HCT116 (cell line): ENCODE results near the gene KLHL22. TPM values are rescaled to one million over a fixed set of nuclear protein-coding genes. Genes with fewer than 3 reads are reported as not detected.

ENCODE experiments used
- ATAC-seq: fragments of 200-7000 bp; cut with Tn5 transposase; 2 replicates; pipeline ENCODE4 v1.9.1; 2020; ENCODE audit warnings: mild to moderate bottlenecking, moderate library complexity
- BruUV-seq: library from RNA; stranded (reverse); fragments of 400-500 nt; replicated peaks from 2 replicates; lab custom pipeline; 2021; lab: Mats Ljungman, UMichigan
- CTCF ChIA-PET: fragments of 300-600 bp; sonication (Branson Sonifier 250); formaldehyde crosslinking; loops from one replicate; lab custom pipeline; 2021; ENCODE audit warnings: antibody characterized with exemption; lab: Charles Lee
- POLR2A ChIA-PET: fragments of 300-600, 350-600 bp; sonication (Branson Sonifier 250); formaldehyde crosslinking; loops from one replicate; lab custom pipeline; 2021; ENCODE audit warnings: antibody characterized with exemption; lab: Charles Lee
- RAD21 ChIA-PET, 2 experiments: fragments of 300-600 bp; sonication (Branson Sonifier 250); formaldehyde crosslinking; loops; one replicate each; lab custom pipeline; 2023; ENCODE audit warnings: low total read pairs in 2 of 2; ENCODE audit not compliant: uncharacterized antibody in 2 of 2, unreplicated experiment in 2 of 2, low non-redundant PET in 1 of 2; lab: Charles Lee
- DNase-seq: peaks from one replicate; pipeline ENCODE4 v3.0.0-alpha.2; 2010; ENCODE audit warnings: low read depth, low spot score
- H2AFZ ChIP-seq: fragments of 200-600 bp; shearing (Covaris generic), sonication (generic); 2 replicates; pipeline ENCODE4 v1.6.1; 2017; ENCODE audit warnings: low read depth, mixed run types, mixed read lengths, antibody characterized with exemption, low read length; ENCODE audit not compliant: poor library complexity, severe bottlenecking
- H3K27ac ChIP-seq: 2 replicates; pipeline ENCODE4 v1.5.1; 2012; ENCODE audit warnings: low read depth, low read length
- H3K27me3 ChIP-seq: fragments of 200-600 bp; sonication (generic); 2 replicates; pipeline ENCODE4 v1.6.1; 2016; ENCODE audit warnings: mixed run types, low read length, mixed read lengths; ENCODE audit not compliant: insufficient read depth
- H3K36me3 ChIP-seq, 2 experiments: fragments of 200-500 bp in 1 of 2; fragments of 200-600 bp in 1 of 2; sonication (Bioruptor generic) in 1 of 2; sonication (generic) in 1 of 2; 2 replicates each; pipeline versions ENCODE4 v1.5.1 to v1.6.1; 2014 to 2016; ENCODE audit warnings: low read length in 2 of 2, inconsistent platforms in 1 of 2, mixed read lengths in 1 of 2, mixed run types in 1 of 2; ENCODE audit not compliant: insufficient read depth in 2 of 2, control insufficient read depth in 1 of 2
- H3K4me1 ChIP-seq, 2 experiments: fragments of 200-600 bp in 1 of 2; sonication (generic) in 1 of 2; 2 replicates each; pipeline versions ENCODE4 v1.5.1 to v1.6.1; 2012 to 2017; ENCODE audit warnings: low read length in 2 of 2, inconsistent platforms in 1 of 2, mild to moderate bottlenecking in 1 of 2, mixed read lengths in 1 of 2, mixed run types in 1 of 2, moderate library complexity in 1 of 2; ENCODE audit not compliant: insufficient read depth in 2 of 2, control insufficient read depth in 1 of 2
- H3K4me2 ChIP-seq: fragments of 200-600 bp; sonication (generic); 2 replicates; pipeline ENCODE4 v1.6.1; 2017; ENCODE audit warnings: mixed run types, low read length, mixed read lengths
- H3K4me3 ChIP-seq, 2 experiments: fragments of 200-600 bp in 1 of 2; sonication (generic) in 1 of 2; replicated peaks in 1 of 2; 2 replicates each; pipeline ENCODE4 v1.5.1; 2011 to 2016; ENCODE audit warnings: low read length in 2 of 2, control low read depth in 1 of 2, low read depth in 1 of 2, mild to moderate bottlenecking in 1 of 2, mixed read lengths in 1 of 2, mixed run types in 1 of 2
- H3K79me2 ChIP-seq: fragments of 200-600 bp; sonication (generic); 2 replicates; pipeline ENCODE4 v1.6.1; 2017; ENCODE audit warnings: mild to moderate bottlenecking, mixed run types, low read length, moderate library complexity, mixed read lengths; ENCODE audit not compliant: insufficient read depth
- H3K9ac ChIP-seq: fragments of 200-600 bp; sonication (generic); 2 replicates; pipeline ENCODE4 v1.6.1; 2016; ENCODE audit warnings: low read length, mixed read lengths
- H3K9me2 ChIP-seq: fragments of 200-600 bp; sonication (generic), shearing (Covaris generic); 2 replicates; pipeline ENCODE4 v1.6.1; 2017; ENCODE audit warnings: mixed run types, mild to moderate bottlenecking, moderate library complexity; ENCODE audit not compliant: insufficient read depth
- H3K9me3 ChIP-seq, 2 experiments: fragments of 200-500 bp in 1 of 2; fragments of 200-600 bp in 1 of 2; sonication (Bioruptor generic) in 1 of 2; sonication (generic) in 1 of 2; 2 replicates each; pipeline ENCODE4 v1.6.1; 2014 to 2017; ENCODE audit warnings: low read length in 2 of 2, mixed read lengths in 2 of 2, inconsistent platforms in 1 of 2, low read depth in 1 of 2, mild to moderate bottlenecking in 1 of 2, mixed run types in 1 of 2, moderate library complexity in 1 of 2; ENCODE audit not compliant: control insufficient read depth in 1 of 2, insufficient read depth in 1 of 2
- H4K20me1 ChIP-seq: fragments of 200-600 bp; sonication (generic), shearing (Covaris generic); 2 replicates; pipeline ENCODE4 v1.6.1; 2017; ENCODE audit warnings: mixed run types, mild to moderate bottlenecking, moderate library complexity; ENCODE audit not compliant: insufficient read depth
- CBX3 ChIP-seq: IDR thresholded peaks from 2 replicates; pipeline ENCODE4 v1.6.1; 2012; ENCODE audit warnings: low read depth
- CEBPB ChIP-seq: IDR thresholded peaks from 2 replicates; pipeline ENCODE4 v1.6.1; 2012; ENCODE audit warnings: low read depth
- EGR1 ChIP-seq: IDR thresholded peaks from 2 replicates; pipeline ENCODE4 v1.6.1; 2012; ENCODE audit warnings: low read depth
- ELF1 ChIP-seq: IDR thresholded peaks from 2 replicates; pipeline ENCODE4 v1.6.1; 2012; ENCODE audit warnings: low read depth, borderline replicate concordance
- EZH2 ChIP-seq: fragments of 200-600 bp; sonication (generic); IDR thresholded peaks from 2 replicates; pipeline ENCODE4 v1.6.1; 2017; ENCODE audit warnings: antibody characterized with exemption, mixed run types
- EZH2phosphoT487 ChIP-seq: fragments of 200-600 bp; IDR thresholded peaks from 2 replicates; pipeline ENCODE4 v1.6.1; 2018; ENCODE audit warnings: antibody characterized with exemption, borderline replicate concordance
- POLR2A ChIP-seq: IDR thresholded peaks from 2 replicates; pipeline ENCODE4 v1.7.0; 2011; ENCODE audit warnings: borderline replicate concordance; ENCODE audit not compliant: insufficient read depth, insufficient read length; ENCODE audit errors: extremely low read depth
- RAD21 ChIP-seq: IDR thresholded peaks from 2 replicates; pipeline ENCODE4 v1.6.1; 2012; ENCODE audit warnings: low read depth, mild to moderate bottlenecking
- SIN3A ChIP-seq: IDR thresholded peaks from 2 replicates; pipeline ENCODE4 v1.6.1; 2012; ENCODE audit warnings: low read depth
- SP1 ChIP-seq: IDR thresholded peaks from 2 replicates; pipeline ENCODE4 v1.6.1; 2012; ENCODE audit warnings: low read depth
- SRF ChIP-seq: IDR thresholded peaks from 2 replicates; pipeline ENCODE4 v1.6.1; 2012; ENCODE audit warnings: low read depth
- TCF7L2 ChIP-seq: IDR thresholded peaks from 2 replicates; pipeline ENCODE4 v1.7.0; 2011; ENCODE audit warnings: borderline replicate concordance, inconsistent platforms; ENCODE audit not compliant: insufficient read depth, insufficient read length; ENCODE audit errors: extremely low read depth
- ZFX ChIP-seq: fragments of 450-650 bp; IDR thresholded peaks from 2 replicates; pipeline ENCODE4 v1.6.1; 2017
- intact Hi-C: fragments of 100-400 bp; cut with micrococcal nuclease; formaldehyde crosslinking; loops from 2 replicates; pipeline ENCODE4 v1.10.0; 2022
- total RNA-seq: library from RNA; stranded (reverse); gene quantifications from one replicate; pipeline ENCODE4 v1.2.1, GENCODE V29; 2021; ENCODE audit not compliant: unreplicated experiment
- TF ChIP-seq, protein P1 (sequence below): IDR thresholded peaks from 2 replicates; pipeline ENCODE4 v1.6.1; 2011; ENCODE audit warnings: mild to moderate bottlenecking, low read length, moderate library complexity; ENCODE audit not compliant: insufficient replicate concordance; ENCODE audit errors: extremely low read depth
- TF ChIP-seq, protein P2 (sequence below): IDR thresholded peaks from 2 replicates; pipeline ENCODE4 v1.6.1; 2012
- TF ChIP-seq, protein P3 (sequence below): IDR thresholded peaks from 2 replicates; pipeline ENCODE4 v1.6.1; 2012; ENCODE audit warnings: low read depth
- TF ChIP-seq, protein P4 (sequence below), 3 experiments: fragments of 200-600 bp in 1 of 3; sonication (generic) in 1 of 3; IDR thresholded peaks in 2 of 3; conservative IDR thresholded peaks in 1 of 3; 2 replicates each; pipeline ENCODE4 v1.5.1; 2012 to 2017; ENCODE audit warnings: low read depth in 2 of 3, low read length in 2 of 3, antibody characterized with exemption in 1 of 3, borderline replicate concordance in 1 of 3, control low read depth in 1 of 3, mild to moderate bottlenecking in 1 of 3, mixed read lengths in 1 of 3, mixed run types in 1 of 3, moderate library complexity in 1 of 3; ENCODE audit not compliant: insufficient read depth in 1 of 3
- TF ChIP-seq, protein P5 (sequence below): IDR thresholded peaks from 2 replicates; pipeline ENCODE4 v1.6.1; 2012

KLHL22 gene
- total RNA-seq, 1 experiment from 2014 or later = 16.4 TPM

DNA sequence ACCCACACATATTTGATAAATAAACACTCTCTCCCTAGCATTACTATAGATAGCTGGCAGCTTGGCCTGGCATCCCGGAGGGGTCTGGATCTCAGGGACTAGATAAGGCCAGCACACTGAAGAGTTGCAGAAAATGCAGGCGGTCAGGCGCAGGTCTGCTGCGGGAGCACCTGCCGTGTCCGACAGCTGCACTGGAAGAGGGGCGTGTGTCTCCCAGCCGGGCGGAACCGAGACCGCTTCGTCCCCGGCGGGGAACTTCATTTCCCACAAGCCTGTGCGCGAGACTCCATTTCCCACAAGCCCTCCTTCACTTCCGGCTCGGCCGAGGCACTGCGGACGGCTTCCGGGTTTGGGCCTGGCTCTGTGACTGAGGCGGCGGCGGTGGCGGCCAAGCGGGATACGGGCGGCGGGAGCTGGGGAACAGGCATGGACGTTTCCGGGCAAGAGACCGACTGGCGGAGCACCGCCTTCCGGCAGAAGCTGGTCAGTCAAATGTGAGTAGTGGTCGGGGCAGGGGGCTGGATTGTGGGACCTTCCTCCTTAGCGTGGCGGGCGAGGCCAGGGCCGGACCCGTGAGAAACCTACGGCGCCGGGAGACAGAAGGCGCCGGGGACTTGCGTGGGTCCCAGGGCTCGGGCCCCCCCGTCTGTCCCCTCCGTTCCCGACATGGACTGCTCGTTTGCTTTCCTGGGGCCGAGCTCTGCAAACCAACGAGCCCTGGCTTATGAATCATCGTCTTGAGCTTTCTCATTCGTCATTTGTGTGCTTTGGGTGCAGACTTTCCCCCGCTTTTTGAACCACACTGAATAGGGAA lies 11.9 kb upstream of the KLHL22 start, which contains the start of gene MED15:
Gene MED15, plus strand, starts transcription at position 358 of the 814 bp plus-strand sequence. Its CDS starts 69 bp downstream, at position 427.
- Histone ChIP-seq H3K9me3 (no peaks in the 10 kb centered on the region), H3K9ac (peak within 1 kb of the TSS; percentile 79), H3K9me2 (no peaks in the 10 kb centered on the region), H3K4me3 (peak within 1 kb of the TSS; percentile 86 to 94), H3K27ac (peak within 1 kb of the TSS; percentile 87), H2AFZ (peak within 1 kb of the TSS; percentile 40), H3K79me2 (peaks cover 51% of the 10 kb centered on the region), H4K20me1 (no peaks in the 10 kb centered on the region), H3K4me1 (peaks cover 34 to 55% of the 10 kb centered on the region in 2 experiments), H3K4me2 (peak within 1 kb of the TSS; percentile 90), H3K27me3 (no peaks in the 10 kb centered on the region), H3K36me3 (no peaks in the 10 kb centered on the region)
- RAD21 ChIA-PET = interaction anchor here in 1 of 2 experiments (1.0 kb wide), 1 partner anchor 24 kb away, joined by 3 read pairs; no protein-coding TSS in a partner anchor
- POLR2A ChIA-PET = interaction anchor here (1.3 kb wide), 1 partner anchor 23 kb away, joined by 4 read pairs; no protein-coding TSS in a partner anchor
- CTCF ChIA-PET = interaction anchor here (0.7 to 1.1 kb wide), 2 partner anchors 57 to 61 kb away, joined by 3 to 4 read pairs; no protein-coding TSS in a partner anchor
- intact Hi-C loops = no loop called here
- DNase-seq (peak; percentile 69), ATAC-seq (peak; percentile 81)
- TSS peak; percentile 79 for BruUV-seq
- TF ChIP-seq SP1 (no peak), CEBPB (no peak), ZFX (peak; percentile 99), ELF1 (peak; percentile 96), SRF (no peak; the same call in 1 of the 2 replicates), SIN3A (peak; percentile 75), POLR2A (peak; percentile 33), CBX3 (peak; percentile 59; the same call in 1 of the 2 replicates), RAD21 (no peak), EZH2phosphoT487 (no peak), EZH2 (no peak), EGR1 (no peak), TCF7L2 (no peak)
- TF ChIP-seq, protein P1, sequence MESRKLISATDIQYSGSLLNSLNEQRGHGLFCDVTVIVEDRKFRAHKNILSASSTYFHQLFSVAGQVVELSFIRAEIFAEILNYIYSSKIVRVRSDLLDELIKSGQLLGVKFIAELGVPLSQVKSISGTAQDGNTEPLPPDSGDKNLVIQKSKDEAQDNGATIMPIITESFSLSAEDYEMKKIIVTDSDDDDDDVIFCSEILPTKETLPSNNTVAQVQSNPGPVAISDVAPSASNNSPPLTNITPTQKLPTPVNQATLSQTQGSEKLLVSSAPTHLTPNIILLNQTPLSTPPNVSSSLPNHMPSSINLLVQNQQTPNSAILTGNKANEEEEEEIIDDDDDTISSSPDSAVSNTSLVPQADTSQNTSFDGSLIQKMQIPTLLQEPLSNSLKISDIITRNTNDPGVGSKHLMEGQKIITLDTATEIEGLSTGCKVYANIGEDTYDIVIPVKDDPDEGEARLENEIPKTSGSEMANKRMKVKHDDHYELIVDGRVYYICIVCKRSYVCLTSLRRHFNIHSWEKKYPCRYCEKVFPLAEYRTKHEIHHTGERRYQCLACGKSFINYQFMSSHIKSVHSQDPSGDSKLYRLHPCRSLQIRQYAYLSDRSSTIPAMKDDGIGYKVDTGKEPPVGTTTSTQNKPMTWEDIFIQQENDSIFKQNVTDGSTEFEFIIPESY = no peak
- TF ChIP-seq, protein P2, sequence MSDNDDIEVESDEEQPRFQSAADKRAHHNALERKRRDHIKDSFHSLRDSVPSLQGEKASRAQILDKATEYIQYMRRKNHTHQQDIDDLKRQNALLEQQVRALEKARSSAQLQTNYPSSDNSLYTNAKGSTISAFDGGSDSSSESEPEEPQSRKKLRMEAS = peak; percentile 59; the same call in 1 of the 2 replicates
- TF ChIP-seq, protein P3, sequence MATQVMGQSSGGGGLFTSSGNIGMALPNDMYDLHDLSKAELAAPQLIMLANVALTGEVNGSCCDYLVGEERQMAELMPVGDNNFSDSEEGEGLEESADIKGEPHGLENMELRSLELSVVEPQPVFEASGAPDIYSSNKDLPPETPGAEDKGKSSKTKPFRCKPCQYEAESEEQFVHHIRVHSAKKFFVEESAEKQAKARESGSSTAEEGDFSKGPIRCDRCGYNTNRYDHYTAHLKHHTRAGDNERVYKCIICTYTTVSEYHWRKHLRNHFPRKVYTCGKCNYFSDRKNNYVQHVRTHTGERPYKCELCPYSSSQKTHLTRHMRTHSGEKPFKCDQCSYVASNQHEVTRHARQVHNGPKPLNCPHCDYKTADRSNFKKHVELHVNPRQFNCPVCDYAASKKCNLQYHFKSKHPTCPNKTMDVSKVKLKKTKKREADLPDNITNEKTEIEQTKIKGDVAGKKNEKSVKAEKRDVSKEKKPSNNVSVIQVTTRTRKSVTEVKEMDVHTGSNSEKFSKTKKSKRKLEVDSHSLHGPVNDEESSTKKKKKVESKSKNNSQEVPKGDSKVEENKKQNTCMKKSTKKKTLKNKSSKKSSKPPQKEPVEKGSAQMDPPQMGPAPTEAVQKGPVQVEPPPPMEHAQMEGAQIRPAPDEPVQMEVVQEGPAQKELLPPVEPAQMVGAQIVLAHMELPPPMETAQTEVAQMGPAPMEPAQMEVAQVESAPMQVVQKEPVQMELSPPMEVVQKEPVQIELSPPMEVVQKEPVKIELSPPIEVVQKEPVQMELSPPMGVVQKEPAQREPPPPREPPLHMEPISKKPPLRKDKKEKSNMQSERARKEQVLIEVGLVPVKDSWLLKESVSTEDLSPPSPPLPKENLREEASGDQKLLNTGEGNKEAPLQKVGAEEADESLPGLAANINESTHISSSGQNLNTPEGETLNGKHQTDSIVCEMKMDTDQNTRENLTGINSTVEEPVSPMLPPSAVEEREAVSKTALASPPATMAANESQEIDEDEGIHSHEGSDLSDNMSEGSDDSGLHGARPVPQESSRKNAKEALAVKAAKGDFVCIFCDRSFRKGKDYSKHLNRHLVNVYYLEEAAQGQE = no peak
- TF ChIP-seq, protein P4, sequence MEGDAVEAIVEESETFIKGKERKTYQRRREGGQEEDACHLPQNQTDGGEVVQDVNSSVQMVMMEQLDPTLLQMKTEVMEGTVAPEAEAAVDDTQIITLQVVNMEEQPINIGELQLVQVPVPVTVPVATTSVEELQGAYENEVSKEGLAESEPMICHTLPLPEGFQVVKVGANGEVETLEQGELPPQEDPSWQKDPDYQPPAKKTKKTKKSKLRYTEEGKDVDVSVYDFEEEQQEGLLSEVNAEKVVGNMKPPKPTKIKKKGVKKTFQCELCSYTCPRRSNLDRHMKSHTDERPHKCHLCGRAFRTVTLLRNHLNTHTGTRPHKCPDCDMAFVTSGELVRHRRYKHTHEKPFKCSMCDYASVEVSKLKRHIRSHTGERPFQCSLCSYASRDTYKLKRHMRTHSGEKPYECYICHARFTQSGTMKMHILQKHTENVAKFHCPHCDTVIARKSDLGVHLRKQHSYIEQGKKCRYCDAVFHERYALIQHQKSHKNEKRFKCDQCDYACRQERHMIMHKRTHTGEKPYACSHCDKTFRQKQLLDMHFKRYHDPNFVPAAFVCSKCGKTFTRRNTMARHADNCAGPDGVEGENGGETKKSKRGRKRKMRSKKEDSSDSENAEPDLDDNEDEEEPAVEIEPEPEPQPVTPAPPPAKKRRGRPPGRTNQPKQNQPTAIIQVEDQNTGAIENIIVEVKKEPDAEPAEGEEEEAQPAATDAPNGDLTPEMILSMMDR (IDR thresholded peaks at IDR 0.05 in 2 of 3, conservative IDR thresholded peaks at IDR 0.05 in 1 of 3; ENCODE audit: borderline replicate concordance in 1 of 3, insufficient read depth in 1 of 3, low read depth in 2 of 3, low read length in 2 of 3) = no peak
- TF ChIP-seq, protein P5, sequence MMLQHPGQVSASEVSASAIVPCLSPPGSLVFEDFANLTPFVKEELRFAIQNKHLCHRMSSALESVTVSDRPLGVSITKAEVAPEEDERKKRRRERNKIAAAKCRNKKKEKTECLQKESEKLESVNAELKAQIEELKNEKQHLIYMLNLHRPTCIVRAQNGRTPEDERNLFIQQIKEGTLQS = no peak
